ENCODE measurements around the gene CD28. TPM values are rescaled to one million over a fixed set of nuclear protein-coding genes. Genes with fewer than 3 reads are reported as not detected.

CD28 gene
- total and polyA plus RNA-seq, 9 of the 15 experiments (the other 6 are each of a cell fraction or from before 2014, with no cell fraction given), result 0.01 to 0.11 TPM; not detected in 7

- TF ChIP-seq, protein P1, sequence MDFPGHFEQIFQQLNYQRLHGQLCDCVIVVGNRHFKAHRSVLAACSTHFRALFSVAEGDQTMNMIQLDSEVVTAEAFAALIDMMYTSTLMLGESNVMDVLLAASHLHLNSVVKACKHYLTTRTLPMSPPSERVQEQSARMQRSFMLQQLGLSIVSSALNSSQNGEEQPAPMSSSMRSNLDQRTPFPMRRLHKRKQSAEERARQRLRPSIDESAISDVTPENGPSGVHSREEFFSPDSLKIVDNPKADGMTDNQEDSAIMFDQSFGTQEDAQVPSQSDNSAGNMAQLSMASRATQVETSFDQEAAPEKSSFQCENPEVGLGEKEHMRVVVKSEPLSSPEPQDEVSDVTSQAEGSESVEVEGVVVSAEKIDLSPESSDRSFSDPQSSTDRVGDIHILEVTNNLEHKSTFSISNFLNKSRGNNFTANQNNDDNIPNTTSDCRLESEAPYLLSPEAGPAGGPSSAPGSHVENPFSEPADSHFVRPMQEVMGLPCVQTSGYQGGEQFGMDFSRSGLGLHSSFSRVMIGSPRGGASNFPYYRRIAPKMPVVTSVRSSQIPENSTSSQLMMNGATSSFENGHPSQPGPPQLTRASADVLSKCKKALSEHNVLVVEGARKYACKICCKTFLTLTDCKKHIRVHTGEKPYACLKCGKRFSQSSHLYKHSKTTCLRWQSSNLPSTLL (IDR thresholded peaks at IDR 0.05), result no peak
Observed at GRCh38 chr2:203714112-203714511, 7.7 kb downstream of the CD28 start (continued).

DNA sequence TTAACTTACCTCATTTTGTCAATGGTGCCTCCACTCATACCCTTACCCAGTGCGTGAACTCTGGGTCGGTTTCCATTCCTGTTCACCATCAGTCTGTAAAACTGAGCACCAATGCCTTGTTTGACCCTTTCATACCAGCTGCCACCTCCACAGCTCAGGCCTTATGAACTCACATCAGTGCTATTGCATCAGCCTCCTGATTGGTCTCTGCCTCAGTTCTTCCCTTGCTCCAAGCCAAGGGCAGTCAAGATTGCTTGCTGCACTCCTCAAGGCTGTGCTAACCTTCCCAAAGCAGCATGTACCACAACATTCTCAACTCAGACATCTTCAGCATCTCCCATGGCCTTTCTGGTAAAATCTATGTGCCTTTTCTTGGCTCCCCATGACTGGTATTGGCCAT is 9.3 kb downstream of the CD28 start:
- Histone ChIP-seq H2AFZ (ENCODE audit: low read depth, low read length) (no peak overlapping the region), H3K9ac (ENCODE audit: insufficient read depth in 1 of 2, low read depth in 2 of 2, low read length in 2 of 2) (no peak overlapping the region), H3K9me3 (replicated peaks; ENCODE audit: control insufficient read depth, insufficient read depth, low read depth, low read length) (no peaks in the 10 kb centered on the region), H4K20me1 (replicated peaks; ENCODE audit: control insufficient read depth, insufficient read depth, low read length) (no peaks in the 10 kb centered on the region), H3K27me3 (ENCODE audit: control insufficient read depth in 2 of 2, insufficient read depth in 2 of 2, low read length in 2 of 2) (no peaks in the 10 kb centered on the region), H3K4me1 (replicated peaks in 1 of 2; ENCODE audit: control insufficient read depth in 2 of 2, insufficient read depth in 2 of 2, low read length in 2 of 2) (no peaks in the 10 kb centered on the region), H3K4me2 (ENCODE audit: insufficient read depth, low read length) (no peak overlapping the region), H3K36me3 (ENCODE audit: control insufficient read depth, insufficient read depth, low read length) (no peaks in the 10 kb centered on the region), H3K9me1 (ENCODE audit: control insufficient read depth, insufficient read depth, low read length) (no peaks in the 10 kb centered on the region), H3K27ac (ENCODE audit: extremely low read depth, low read depth, low read length) (no peak overlapping the region), H3K79me2 (ENCODE audit: control insufficient read depth, insufficient read depth, low read length) (no peaks in the 10 kb centered on the region), H3K4me3 (no peak overlapping the region)
- no TSS peak for BruUV-seq (replicated peaks)
- TF ChIP-seq HOXB6 (CRISPR knock-in tag; IDR thresholded peaks at IDR 0.05; ENCODE audit: borderline replicate concordance), result no peak
- TF ChIP-seq EHMT2 (IDR thresholded peaks at IDR 0.05), result no peak
- no peak for TF ChIP-seq ZNF586 (CRISPR knock-in tag; conservative IDR thresholded peaks at IDR 0.05)
- TF ChIP-seq CEBPG (CRISPR knock-in tag; IDR thresholded peaks at IDR 0.05), result no peak
- TF ChIP-seq CEBPG (tag; conservative IDR thresholded peaks at IDR 0.05 in 1 of 2, IDR thresholded peaks at IDR 0.05 in 1 of 2), result 0 out of 4 replicates have a peak, but pooled peaks of 1 of the 2 experiments have one; percentile 25
- 0 out of 2 replicates have a peak, but pooled peaks have one; percentile 29 for TF ChIP-seq ZSCAN32 (CRISPR knock-in tag; IDR thresholded peaks at IDR 0.05)
- no peak for TF ChIP-seq HDAC3 (IDR thresholded peaks at IDR 0.05; ENCODE audit: borderline replicate concordance, partially characterized antibody)
- TF ChIP-seq HNRNPH1 (optimal IDR thresholded peaks at IDR 0.05; ENCODE audit: low read depth, low read length), result no peak
- TF ChIP-seq ZEB2 (IDR thresholded peaks at IDR 0.05), result no peak
- ChIA-PET CTCF (ENCODE audit: low intra/inter-chr PET ratio) (no interaction called here), POLR2A (no interaction called here)
- FAIRE-seq, result no peak
- intact Hi-C loops (cut with micrococcal nuclease) (no loop called here), in situ Hi-C loops (cut with MboI) (no loop called here)
- no peak for ATAC-seq
- 4% methylated on average over 2 of the region's 2 CpGs for WGBS (ENCODE audit: insufficient coverage, low coverage, missing lambda C conversion rate)
- DNase-seq (ENCODE audit: extremely low read depth in 1 of 4, low spot score in 3 of 4), result no peak

All from K562 (cell line).